Measurements from ENCODE around the gene OR10R2.
"Not testable (repeated sequence)": the region's sequence is repeated elsewhere in the genome, so short reads cannot be mapped to it uniquely, and the experiment has no call there.

The OR10R2 gene, protein sequence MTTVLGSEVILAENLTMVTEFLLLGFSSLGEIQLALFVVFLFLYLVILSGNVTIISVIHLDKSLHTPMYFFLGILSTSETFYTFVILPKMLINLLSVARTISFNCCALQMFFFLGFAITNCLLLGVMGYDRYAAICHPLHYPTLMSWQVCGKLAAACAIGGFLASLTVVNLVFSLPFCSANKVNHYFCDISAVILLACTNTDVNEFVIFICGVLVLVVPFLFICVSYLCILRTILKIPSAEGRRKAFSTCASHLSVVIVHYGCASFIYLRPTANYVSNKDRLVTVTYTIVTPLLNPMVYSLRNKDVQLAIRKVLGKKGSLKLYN

DNA sequence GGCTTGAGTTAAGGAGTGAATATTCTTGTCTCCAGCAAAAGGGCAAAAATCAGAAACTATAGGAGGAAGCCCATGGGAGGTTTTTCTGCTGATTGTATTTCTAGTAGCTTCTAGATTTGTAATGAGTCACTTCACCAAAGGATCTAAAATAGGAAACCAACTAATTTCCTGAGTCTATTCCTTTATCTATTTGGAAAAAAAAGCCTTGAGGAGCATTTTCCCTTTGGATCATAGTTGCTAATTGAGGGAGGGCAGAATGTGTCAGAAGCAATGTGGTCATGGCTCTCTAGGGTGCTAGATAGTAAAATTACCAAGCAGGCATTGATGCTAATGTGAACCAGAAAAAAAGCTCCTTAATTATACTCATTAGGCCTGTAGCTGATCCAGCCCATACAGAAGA, at the start of gene OR10R2:
Gene OR10R2 (plus strand): TSS at position 301 of the 400 bp plus-strand sequence. CDS start 106 bp downstream, outside the sequence.
- DNase-seq = no peak

DNA sequence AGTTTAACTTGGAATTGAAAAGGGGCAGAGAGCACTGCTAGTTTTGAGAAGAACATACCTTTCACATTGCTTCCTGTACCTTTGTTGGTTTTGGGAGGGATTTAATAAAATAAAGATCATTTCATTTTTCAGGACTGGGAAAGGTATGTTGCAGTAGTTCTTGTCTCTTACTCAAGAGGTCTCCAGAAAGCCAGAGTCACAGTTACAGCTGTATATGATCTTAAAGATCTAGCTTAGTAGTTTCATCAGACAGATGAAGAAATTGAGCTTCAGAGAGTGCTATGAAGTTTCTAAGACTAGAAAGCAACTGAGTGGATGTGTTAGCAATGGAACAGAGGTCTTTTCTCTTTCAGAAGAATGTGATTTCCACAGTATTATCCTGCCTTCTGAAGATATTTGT, 47.0 kb upstream of the OR10R2 start:
- no peak for DNase-seq

DNA sequence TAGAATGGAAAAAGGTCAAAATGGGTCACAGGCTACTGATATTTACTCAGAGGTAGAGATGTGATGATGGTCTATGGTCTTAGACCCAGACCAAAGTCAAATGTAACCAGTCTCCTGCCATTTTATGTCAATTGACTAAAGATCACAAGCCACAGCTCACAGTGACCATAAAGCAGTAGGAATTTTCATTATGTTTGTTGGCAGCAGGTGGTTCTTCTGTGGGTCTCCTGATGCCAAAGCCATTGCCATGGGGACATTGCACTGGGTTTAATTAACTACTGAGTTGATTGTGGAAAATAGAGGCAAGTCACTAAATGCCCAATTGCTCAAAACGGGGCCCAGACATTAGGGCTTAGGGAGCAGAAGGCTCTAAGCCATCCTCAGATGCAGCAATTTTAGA, 45.9 kb upstream of the OR10R2 start, which contains the start of gene OR10K2:
Gene OR10K2 (minus strand): TSS at position 101 of the 400 bp plus-strand sequence. CDS start 5,371 bp downstream, outside the sequence.
- DNase-seq = no peak

DNA sequence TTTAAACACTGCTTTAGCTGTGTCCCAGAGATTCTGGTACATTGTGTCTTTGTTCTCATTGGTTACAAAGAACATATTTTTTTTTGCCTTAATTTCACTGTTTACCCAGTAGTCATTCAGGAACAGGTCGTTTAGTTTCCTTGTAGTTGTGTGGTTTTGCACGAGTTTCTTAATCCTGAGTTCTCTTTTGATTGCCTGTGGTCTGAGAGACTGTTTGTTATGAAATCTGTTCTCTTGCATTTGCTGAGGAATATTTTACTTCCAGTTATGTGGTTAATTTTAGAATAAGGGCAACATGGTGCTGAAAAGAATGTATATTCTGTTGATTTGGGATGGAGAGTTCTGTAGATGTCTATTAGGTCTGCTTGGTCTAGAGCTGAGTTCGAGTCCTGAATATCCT, 41.9 kb upstream of the OR10R2 start:
- DNase-seq = not testable (repeated sequence)

DNA sequence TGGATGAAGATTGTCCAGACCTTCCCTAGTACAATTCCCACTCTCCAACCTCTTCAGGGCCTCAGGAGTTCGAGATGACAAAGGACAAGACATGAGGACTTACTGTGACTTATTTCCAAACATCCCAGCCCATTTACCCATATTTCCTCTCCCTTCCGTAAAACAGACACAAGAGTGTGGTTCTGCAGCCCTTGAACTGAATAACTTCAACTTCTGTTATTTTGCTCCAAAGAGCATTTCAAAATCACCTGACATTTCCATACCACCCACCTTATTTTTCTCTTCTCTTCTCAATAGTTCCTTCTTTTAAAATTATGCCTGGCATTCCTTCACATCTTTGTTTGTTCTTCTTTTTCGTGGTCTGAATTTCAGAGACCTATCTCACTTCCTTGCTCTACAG, 37.3 kb upstream of the OR10R2 start:
- DNase-seq = no peak

DNA sequence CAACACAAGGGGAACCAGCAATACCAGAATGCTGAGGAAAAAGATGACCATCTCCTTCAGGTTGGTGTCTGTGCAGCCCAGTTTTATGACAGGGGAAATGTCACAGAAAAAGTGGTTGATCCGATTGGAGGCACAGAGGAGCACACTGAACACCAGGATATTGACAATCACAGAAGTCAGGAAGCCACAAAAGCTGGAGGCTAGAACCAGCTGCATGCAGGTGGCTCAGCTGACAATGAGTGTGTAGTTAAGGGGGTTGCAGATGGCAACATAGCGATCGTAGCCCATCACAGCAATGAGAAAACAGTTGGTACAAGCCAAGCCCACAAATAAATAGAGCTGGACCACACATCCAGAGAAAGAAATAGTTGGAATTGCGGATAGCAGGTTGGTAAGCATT, 26.6 kb upstream of the OR10R2 start:
- DNase-seq = no peak

DNA sequence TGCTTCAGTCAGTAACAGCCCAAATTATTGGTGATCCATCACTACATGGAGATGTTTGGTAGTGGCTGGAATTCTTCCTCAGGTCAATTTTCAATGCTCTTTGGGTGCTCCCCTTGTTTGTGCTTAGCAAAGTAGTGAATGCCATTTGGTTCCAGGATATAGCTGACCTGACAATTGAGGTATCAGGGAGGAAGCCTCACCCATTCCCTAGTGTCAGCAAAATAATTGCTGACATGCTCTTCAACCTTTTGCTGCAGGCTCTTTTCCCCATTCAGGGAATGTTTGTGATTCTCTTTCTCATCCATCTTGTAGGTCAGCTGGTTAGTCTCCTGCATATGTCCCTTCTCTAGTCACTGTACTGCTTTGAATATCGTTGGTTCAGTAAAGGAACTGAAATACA, 17.5 kb upstream of the OR10R2 start:
- no peak for DNase-seq

DNA sequence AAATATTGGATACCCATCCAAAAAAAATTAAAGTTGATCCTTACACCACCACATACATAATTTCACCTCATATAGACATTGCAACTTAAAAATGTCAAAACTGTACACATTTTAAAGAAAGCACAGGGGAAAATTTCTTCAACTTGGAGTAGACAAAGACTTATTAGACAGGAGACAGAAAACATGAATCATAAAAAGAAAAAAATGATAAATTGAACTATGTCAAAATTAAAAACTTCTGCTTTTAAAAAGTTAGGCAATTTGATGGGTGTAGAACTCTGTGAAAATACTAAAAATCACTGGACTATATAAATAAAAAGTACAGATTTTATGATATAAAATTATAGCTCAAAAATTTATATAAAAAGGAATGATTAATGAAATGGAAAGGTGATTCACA, 14.8 kb upstream of the OR10R2 start:
- DNase-seq = no peak

DNA sequence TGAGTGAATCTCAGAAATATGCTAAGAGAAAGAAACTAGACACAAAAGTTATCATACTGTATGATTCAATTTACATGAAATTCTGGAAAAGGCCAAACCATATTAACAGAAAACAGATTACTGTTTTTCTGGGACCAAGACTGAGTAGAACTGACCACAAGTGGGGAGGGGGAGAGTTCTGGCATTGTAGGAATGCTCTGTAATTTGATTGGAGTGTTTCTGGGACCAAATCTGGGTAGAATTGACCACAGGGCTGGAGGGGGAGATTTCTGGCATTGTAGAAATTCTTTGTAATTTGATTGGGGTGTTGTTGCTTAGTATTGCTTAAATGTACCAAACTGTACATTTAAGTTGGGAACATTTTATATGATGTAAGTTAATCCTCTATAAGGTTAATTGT, 13.8 kb upstream of the OR10R2 start:
- no peak for DNase-seq

DNA sequence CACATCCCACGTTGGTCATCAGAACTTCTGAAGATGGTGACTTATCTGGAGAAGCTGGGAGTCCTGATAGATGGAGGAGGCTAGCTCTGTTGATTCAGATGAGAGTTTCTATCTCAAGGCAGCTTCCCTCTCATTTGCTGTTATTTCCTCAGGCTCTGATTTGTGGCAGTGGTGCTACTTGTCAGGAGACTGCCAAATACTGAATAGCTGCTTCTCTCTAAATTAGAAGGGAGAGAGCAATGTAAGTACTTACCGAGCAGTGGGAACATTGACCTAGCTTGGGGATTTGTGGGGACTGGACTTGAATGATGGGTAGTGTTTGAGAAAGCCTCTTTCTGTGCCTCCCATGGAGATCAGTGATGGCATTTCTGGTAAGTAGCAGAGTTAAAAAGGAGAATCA, 10.5 kb upstream of the OR10R2 start, which contains the start of gene OR10K1:
Gene OR10K1 (plus strand): TSS at position 301 of the 400 bp plus-strand sequence. CDS start 3,728 bp downstream, outside the sequence.
- DNase-seq = no peak

DNA sequence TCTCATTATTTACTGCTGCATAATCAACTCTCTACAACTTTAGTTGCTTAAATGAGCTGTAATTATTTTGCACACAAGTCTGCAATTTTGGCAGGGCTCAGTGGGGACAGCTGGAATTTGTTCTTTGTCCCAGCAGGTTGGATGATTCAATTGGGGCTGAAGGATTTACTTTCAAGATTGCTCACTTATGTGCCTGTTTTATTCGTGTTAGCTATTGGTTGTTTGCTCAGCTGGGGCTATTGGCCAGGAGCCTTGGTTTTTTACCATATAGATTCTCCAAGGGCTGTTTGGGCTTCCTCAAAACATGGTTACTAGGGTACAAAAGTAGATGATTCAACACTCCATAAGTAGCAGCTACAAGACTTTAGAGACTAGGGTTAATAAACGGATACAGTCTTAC, 13.4 kb downstream of the OR10R2 start:
- no peak for DNase-seq

DNA sequence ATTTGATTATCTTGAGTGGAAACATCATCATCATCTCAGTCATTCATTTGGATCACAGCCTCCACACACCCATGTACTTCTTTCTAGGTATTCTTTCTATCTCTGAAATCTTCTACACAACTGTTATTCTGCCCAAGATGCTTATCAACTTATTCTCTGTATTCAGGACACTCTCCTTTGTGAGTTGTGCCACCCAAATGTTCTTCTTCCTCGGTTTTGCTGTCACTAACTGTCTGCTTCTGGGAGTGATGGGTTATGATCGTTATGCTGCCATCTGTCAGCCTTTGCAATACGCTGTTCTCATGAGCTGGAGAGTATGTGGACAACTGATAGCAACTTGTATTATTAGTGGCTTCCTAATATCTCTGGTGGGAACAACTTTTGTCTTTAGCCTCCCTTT, 19.3 kb downstream of the OR10R2 start:
- DNase-seq = no peak

DNA sequence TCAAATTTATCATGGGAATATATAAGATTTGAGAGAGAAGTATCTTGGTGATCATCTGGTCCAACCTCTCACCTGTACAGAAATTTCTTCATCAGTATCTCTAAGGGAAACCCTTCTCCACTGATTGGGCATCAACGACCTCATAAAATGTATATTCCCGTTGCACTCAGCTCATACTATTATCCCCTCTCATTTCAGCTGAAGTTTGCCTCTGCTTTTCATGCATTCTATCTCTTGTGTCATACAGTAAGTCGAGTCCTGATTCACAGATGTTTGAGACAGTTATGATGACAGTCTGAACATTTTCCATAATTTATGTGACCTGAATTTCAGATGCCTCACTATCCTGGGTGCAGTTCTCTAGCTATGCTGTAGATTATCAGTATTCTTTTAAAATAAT, 21.0 kb downstream of the OR10R2 start:
- no peak for DNase-seq

DNA sequence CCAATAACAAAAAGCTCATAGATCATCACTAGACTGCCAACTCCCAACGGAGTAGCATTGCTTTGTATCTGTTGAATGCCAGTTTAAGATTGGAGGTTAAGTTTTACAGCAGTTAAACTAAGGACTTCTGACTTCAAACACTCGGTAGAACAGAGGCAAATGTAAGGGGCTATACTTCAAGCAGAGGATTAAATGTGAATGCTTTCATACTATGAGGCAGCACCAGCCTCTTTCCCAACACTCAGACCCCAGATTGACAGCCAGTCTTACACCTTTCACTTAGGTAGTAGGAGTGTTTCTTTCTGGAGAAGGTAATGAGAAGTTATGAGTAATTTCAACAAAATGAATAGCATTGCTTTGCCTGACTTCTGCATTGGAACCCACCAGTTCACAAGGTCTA, 22.8 kb downstream of the OR10R2 start:
- DNase-seq = no peak

DNA sequence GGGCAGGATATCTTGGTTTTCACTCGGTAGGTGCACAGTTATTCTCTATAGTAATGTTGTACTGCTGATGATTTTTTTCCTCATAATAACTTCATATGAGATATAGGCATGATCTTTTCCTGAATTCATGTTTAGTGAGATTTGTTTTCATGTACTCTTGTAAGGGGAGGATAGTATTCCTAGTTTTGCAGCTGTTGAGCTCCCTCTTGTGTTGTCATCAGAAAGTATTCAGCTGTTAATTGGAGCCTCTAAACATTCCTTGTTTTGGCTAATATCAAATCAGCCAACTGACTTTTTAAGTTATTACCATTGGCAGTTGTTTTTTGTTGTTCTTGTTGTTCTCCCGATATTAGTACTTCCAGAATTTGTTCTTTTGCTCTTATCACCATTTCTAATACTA, 24.4 kb downstream of the OR10R2 start:
- DNase-seq = no peak

DNA sequence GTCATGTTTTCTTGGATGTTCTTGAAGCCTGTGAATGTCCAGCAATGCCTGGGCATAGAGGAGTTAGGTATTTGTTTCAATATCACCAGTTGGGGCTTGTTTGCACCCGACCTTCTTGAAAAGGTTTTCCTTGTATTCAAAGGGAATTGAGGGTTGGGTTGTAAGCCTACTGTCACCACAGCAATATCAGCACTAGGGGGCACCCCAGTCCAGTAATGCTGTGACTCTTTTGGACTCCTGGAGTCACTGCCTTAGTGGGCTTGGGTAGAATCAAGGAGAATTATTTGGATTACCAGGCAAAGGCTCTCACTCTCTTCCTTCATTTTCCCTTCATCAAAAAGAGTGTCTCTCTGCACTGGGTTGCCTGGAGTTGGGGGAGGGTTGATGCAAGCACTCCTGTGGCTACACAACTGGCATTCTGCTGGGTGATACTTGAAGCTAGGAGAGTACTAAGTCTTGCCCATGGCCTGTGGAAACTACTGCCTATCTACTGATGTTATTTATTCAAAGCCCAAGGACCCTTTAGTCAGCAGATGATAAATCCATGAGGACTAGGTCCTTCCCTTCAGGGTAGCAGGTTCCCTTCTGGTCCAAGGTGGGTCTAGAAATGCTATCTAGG, 34.5 kb downstream of the OR10R2 start:
- peak in 1 of 14 donors; percentile 2 for DNase-seq

DNA sequence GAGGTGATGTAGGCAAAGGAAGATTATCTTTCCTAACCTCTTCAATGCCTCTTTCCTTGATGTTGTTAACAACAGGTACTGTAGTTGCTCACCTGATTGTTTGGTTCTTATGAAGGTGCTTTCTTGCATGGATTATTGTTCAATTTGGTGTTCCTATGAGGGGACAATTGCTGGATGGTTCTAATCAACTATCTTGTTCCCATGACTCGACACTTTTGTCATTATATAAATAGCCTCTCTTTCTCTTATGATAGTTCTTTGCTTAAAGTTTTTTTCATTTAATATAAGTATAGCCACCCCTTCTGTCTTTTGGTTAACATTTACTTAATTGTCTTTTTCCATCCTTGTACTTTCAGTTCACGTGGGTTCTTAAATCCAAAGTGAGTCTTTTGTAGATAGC, 35.5 kb downstream of the OR10R2 start:
- DNase-seq = no peak

DNA sequence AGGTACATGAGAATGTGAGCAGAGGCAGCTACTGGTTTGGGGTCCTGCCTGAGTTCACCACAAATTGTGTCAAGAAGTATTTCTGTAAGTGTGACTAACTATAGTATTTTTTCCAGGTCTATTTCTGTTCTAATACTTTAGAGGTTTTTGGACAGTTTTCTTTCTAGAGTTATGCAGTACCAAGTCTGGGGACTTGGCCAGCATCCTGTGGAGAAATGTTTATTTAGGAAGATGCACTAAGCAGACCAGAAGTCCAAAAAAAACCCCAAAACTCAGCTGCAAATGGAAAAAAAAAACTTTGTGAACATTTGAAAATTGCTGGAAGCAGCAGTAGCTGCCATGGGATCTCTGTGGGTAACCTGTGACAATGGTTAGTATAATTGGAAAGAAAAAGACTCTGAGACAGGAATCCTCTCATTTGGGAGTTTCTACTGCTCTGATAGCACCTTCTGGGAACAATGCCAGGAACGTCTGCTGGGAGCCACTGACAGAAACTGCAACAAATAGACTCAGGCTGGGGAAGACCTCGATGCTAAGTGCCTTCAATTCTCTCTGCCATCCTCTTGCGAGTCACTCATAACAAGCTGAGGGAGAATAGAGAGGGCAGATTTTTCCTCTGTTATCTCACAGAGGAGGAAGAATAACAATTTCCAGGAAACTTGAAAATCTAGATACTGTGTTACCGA, 37.6 kb downstream of the OR10R2 start:
- DNase-seq = no peak

DNA sequence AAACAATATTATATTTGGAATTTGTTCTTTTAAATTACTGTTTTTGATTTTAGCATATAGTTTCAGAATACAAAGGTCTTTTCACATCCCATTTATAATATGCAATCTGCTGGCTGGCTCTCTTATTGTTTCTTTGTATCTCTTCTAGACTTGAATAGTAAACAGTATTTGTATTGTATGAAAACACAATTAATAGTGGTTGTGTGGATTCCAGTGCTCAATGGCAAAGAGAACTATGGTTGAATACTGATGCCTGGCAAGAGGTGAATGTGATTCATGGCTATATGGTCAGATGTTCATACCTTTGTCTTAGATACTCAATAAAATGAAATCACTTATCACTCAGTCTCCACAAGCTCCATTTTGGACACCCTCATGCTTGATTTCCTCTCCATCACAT, 44.9 kb downstream of the OR10R2 start:
- DNase-seq = no peak

DNA sequence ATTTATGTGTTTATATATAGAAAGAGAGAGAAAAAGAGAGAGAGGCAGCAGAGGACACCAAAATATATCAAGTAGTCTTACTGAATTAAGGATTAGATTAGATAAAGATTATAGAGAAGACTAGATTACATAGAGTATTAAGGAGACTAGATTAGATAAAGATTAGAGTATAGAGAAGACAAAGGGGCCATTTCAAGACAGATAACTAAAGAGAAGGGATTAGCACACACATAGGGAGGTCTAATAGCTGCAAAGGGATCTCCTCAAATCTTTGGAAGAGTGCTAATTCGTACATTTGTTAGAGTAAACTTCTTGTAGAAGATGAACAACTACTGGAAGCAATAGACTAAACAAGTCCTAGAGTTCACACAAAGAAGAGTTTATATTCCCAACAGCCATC, 48.0 kb downstream of the OR10R2 start:
- no peak for DNase-seq

DNA sequence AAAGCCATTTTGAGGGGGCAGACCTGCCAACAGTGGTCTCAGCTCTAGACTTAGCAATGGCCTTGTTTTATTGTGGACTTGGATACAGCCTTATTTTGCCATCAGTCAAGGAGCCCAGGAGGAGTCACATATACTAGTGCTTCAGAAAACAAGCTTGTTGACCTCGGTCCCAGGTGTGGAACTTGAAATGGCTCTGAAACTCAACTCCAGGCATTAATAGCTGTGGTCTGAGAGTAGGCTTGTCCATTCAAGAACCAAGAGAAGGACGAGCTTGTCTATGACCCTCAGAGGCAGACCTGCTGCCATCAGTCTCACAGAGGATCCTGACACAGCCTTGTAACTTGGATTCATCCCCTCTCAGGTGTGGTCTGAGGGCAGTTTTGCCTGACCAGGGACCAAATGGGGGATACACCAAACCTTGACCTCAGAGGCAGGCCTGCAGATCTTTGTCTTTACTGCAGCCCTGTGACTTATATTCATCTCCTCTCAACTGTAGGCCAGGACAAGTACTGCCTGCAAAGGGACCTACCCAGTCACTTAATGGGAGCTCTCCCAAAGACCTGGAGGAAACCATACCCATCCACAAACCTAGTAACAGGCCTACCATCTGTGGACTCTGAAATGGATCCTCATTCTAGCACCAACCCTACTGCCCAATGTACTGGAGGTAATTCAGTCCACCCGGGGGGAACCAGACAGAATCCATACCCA, 49.1 kb downstream of the OR10R2 start:
- no peak for DNase-seq

DNA sequence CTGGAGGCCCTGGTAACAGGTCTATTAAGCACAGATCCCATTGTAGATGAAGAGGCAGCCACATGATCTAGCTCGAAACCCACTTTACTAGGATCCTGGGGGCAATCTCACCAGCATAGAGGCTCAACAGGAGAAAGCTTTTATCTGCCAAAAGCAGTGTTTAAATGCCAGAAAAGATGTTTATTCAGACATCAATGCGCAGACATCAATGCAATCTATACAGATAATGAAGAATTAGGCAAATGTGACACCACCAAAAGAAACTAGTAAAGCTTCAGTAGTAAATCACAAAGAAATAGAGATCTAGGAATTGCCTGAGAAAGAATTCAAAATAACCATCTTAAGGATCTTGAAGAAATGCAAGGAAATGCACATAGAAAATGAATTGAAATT, 49.6 kb downstream of the OR10R2 start:
- DNase-seq = no peak
